Activated naive CD4-positive, alpha-beta T cell treated with anti-CD3 and anti-CD28 coated beads, Interleukin-2, amount 50 U/mL, for 72 hours (primary cell): Measurements from ENCODE around the gene CDK3. TPM values are rescaled to one million over a fixed set of nuclear protein-coding genes. Genes with fewer than 3 reads are reported as not detected.
A peak's percentile ranks its signal among the peaks of the same experiment; 100 is the strongest.
"Not testable (repeated sequence)": the region's sequence is repeated elsewhere in the genome, so short reads cannot be mapped to it uniquely, and the experiment has no call there.

Experiments used
- ATAC-seq, 2 donors: fragments of 150-1000 bp; cut with Tn5 transposase; 2 replicates each; pipeline ENCODE4 v1.10.0; 2021; ENCODE audit warnings: mild to moderate bottlenecking in 2 of 2, moderate library complexity in 2 of 2
- DNase-seq, 2 donors: peaks; one replicate each; pipeline ENCODE4 v3.0.0; 2021 to 2022; ENCODE audit warnings: low spot score in 2 of 2
- H3K27ac Mint-ChIP-seq, 2 donors: one replicate each; pipeline ENCODE4 v1.8.0; 2022; ENCODE audit warnings: mild to moderate bottlenecking in 2 of 2, mixed read lengths in 2 of 2
- H3K36me3 Mint-ChIP-seq, 2 donors: one replicate each; pipeline ENCODE4 v1.8.0; 2022; ENCODE audit warnings: mixed read lengths in 2 of 2
- H3K9me3 Mint-ChIP-seq, 2 donors: one replicate each; pipeline ENCODE4 v1.8.0; 2022; ENCODE audit warnings: mixed read lengths in 2 of 2
- total RNA-seq, 2 donors: library from RNA; stranded (reverse); gene quantifications; one replicate each; pipeline ENCODE4 v1.2.3, GENCODE V29; 2022

CDK3 gene
- total RNA-seq, 2 donors from 2014 or later, result 6.9 to 8.3 TPM

GRCh38 chr17:76044475-76045007 lies 43.9 kb downstream of the CDK3 start:
- ATAC-seq, result not testable (repeated sequence)

GRCh38 chr17:76046064-76046463 lies 45.4 kb downstream of the CDK3 start:
- ATAC-seq, result no peak

More at GRCh38 chr17:76044475-76045007, 43.9 kb downstream of the CDK3 start:
- H3K9me3 Mint-ChIP-seq, DNase-seq: not testable (repeated sequence)
- peak overlapping the region; percentile 78 to 79 for H3K27ac Mint-ChIP-seq
- peaks cover 28 to 43% of the 10 kb centered on the region in 2 donors for H3K36me3 Mint-ChIP-seq

GRCh38 chr17:76048025-76048605 lies 47.5 kb downstream of the CDK3 start:
- DNase-seq, result no peak
- Mint-ChIP-seq H3K9me3 (no peaks in the 10 kb centered on the region), H3K27ac (peak overlapping the region; percentile 17 to 83), H3K36me3 (peaks cover 28 to 46% of the 10 kb centered on the region in 2 donors)
- no peak for ATAC-seq

More at GRCh38 chr17:76046064-76046463, 45.4 kb downstream of the CDK3 start:
- no peaks in the 10 kb centered on the region for H3K9me3 Mint-ChIP-seq
- peaks cover 28 to 46% of the 10 kb centered on the region in 2 donors for H3K36me3 Mint-ChIP-seq
- H3K27ac Mint-ChIP-seq, result no peak overlapping the region
- DNase-seq, result no peak

GRCh38 chr17:76048711-76049110 lies 48.1 kb downstream of the CDK3 start:
- ATAC-seq (peak in 1 of 2 donors; percentile 71), DNase-seq (no peak)
- Mint-ChIP-seq H3K9me3 (no peaks in the 10 kb centered on the region), H3K27ac (peak overlapping the region; percentile 65 to 94), H3K36me3 (peaks cover 29 to 48% of the 10 kb centered on the region in 2 donors)

- Mint-ChIP-seq H3K36me3 (peaks cover 23 to 48% of the 10 kb centered on the region in 2 donors), H3K27ac (peak overlapping the region; percentile 65 to 94), H3K9me3 (no peaks in the 10 kb centered on the region)
- DNase-seq (no peak), ATAC-seq (no peak)
These were observed 48.6 kb downstream of the CDK3 start for GRCh38 chr17:76049239-76049638.

GRCh38 chr17:76049836-76050537 lies 49.3 kb downstream of the CDK3 start:
- no peak for DNase-seq
- no peak for ATAC-seq
- H3K36me3 Mint-ChIP-seq, result peaks cover 19 to 42% of the 10 kb centered on the region in 2 donors
- peak overlapping the region; percentile 11 to 65 for H3K27ac Mint-ChIP-seq
- no peaks in the 10 kb centered on the region for H3K9me3 Mint-ChIP-seq

GRCh38 chr17:76050538-76051467 lies 50.1 kb downstream of the CDK3 start:
- peaks cover 19 to 34% of the 10 kb centered on the region in 2 donors for H3K36me3 Mint-ChIP-seq
- DNase-seq (no peak), ATAC-seq (peak; percentile 21 to 78)
- H3K9me3 Mint-ChIP-seq, result no peaks in the 10 kb centered on the region
- peak overlapping the region; percentile 63 to 65 for H3K27ac Mint-ChIP-seq

- H3K36me3 Mint-ChIP-seq, result peaks cover 23 to 40% of the 10 kb centered on the region in 2 donors
- H3K9me3 Mint-ChIP-seq, result no peaks in the 10 kb centered on the region
- ATAC-seq, result no peak
- H3K27ac Mint-ChIP-seq, result peak overlapping the region; percentile 65 to 81
- no peak for DNase-seq
These were observed 50.9 kb downstream of the CDK3 start for GRCh38 chr17:76051561-76051960.

- Mint-ChIP-seq H3K27ac (peak overlapping the region; percentile 29 to 85), H3K9me3 (no peaks in the 10 kb centered on the region), H3K36me3 (peaks cover 16 to 41% of the 10 kb centered on the region in 2 donors)
- no peak for DNase-seq
- ATAC-seq, result peak in 1 of 2 donors; percentile 42
These were observed 52.8 kb downstream of the CDK3 start for GRCh38 chr17:76053246-76054111.

GRCh38 chr17:76054112-76054476 lies 53.4 kb downstream of the CDK3 start:
- DNase-seq (no peak), ATAC-seq (peak; percentile 20 to 28)
- Mint-ChIP-seq H3K36me3 (peaks cover 11 to 41% of the 10 kb centered on the region in 2 donors), H3K27ac (peak overlapping the region; percentile 29 to 85), H3K9me3 (no peaks in the 10 kb centered on the region)

Other genes with a start within 250 kb of the CDK3 start
- 10 to 100 TPM; 54.7 to 74.8 TPM for gene GALK1, start 235.7 kb upstream of the CDK3 start, total RNA-seq
- gene UNK, start 216.0 kb upstream of the CDK3 start, total RNA-seq, result 10 to 100 TPM; 15.3 to 29.3 TPM
- gene UNC13D, start 156.5 kb upstream of the CDK3 start, total RNA-seq, result 100 to 1,000 TPM; 128 to 143 TPM
- 100 to 1,000 TPM in 1 of 2 donors, 10 to 100 TPM in 1; 78.2 to 144 TPM for gene WBP2, start 145.5 kb upstream of the CDK3 start, total RNA-seq
- gene TRIM47, start 122.3 kb upstream of the CDK3 start, total RNA-seq, result 10 to 100 TPM; 11.5 to 26.2 TPM
- gene TRIM65, start 103.9 kb upstream of the CDK3 start, total RNA-seq, result 10 to 100 TPM; 16.2 to 31.9 TPM
- 100 to 1,000 TPM; 101 to 105 TPM for gene MRPL38, start 96.0 kb upstream of the CDK3 start, total RNA-seq
- 10 to 100 TPM; 13.3 to 20.6 TPM for gene FBF1, start 59.8 kb upstream of the CDK3 start, total RNA-seq
- gene ACOX1, start 21.7 kb upstream of the CDK3 start, total RNA-seq, result 10 to 100 TPM; 31.3 to 42.1 TPM
- gene TEN1, start 21.6 kb upstream of the CDK3 start, total RNA-seq, result 10 to 100 TPM; 13.4 to 20.5 TPM
- gene EVPL, start 26.5 kb downstream of the CDK3 start, total RNA-seq, result 1 to 10 TPM in 1 of 2 donors, under 1 TPM in 1; 0.34 to 1.5 TPM
- gene SRP68, start 71.7 kb downstream of the CDK3 start, total RNA-seq, result 100 to 1,000 TPM in 1 of 2 donors, 10 to 100 TPM in 1; 78.8 to 162 TPM
- gene GALR2, start 73.9 kb downstream of the CDK3 start, total RNA-seq, result 10 to 100 TPM in 1 of 2 donors, 1 to 10 TPM in 1; 6.2 to 14.6 TPM
- 10 to 100 TPM in 1 of 2 donors, 1 to 10 TPM in 1; 6.8 to 15.7 TPM for gene ZACN, start 78.3 kb downstream of the CDK3 start, total RNA-seq
- 10 to 100 TPM; 85.0 to 91.9 TPM for gene EXOC7, start 102.9 kb downstream of the CDK3 start, total RNA-seq
- gene FOXJ1, start 140.4 kb downstream of the CDK3 start, total RNA-seq, result under 1 TPM; 0.46 to 0.56 TPM
- 10 to 100 TPM; 22.0 to 35.1 TPM for gene RNF157, start 239.6 kb downstream of the CDK3 start, total RNA-seq